Measurements from ENCODE around the gene SAT2.

Gene SAT2

DNA sequence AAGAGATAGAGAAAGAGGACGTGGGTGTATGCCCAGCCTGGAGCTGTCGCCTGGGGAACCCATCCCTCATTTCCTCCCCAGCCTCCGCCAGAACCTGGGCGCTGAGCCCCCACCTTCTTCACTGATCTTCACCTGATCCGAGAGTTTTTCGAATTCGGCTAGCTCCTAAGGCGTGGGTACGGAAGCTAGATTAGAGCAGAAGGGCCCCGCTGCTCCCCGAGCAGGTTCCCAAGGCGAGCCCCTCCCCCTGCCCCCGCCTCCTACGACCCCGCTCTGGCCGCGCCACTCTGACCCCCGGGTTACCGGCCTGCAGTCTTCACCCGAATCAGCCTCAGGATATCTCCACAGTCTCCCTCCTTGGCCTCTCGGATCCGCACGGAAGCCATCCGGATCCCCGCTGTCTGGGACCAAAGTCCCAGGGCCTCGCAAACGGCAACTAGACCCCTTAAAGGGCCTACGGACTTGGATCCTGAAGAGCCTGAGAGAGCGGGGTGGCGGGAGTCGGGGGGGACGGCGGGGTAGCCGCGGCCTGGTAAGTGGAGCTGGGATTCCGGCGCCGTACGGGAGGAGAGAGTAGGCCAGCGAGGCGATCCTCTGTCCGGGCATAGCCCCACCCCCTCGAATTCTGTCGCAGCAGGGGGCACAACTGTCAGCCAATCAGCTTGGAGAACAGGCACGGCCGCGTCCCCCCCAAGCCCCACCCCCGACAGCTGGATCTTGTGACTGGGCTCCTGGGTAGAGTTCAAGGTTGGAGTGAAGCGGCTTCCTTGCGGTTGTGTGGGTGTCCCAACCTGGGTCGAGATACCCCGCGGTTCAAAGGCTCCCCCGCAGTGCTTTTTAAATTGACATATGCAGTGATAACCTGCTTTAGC, at the start of gene SAT2:
Gene SAT2 (minus strand): TSS at position 572 of the 872 bp plus-strand sequence. CDS start 186 bp downstream, at position 386.
- TF ChIP-seq, protein P1, sequence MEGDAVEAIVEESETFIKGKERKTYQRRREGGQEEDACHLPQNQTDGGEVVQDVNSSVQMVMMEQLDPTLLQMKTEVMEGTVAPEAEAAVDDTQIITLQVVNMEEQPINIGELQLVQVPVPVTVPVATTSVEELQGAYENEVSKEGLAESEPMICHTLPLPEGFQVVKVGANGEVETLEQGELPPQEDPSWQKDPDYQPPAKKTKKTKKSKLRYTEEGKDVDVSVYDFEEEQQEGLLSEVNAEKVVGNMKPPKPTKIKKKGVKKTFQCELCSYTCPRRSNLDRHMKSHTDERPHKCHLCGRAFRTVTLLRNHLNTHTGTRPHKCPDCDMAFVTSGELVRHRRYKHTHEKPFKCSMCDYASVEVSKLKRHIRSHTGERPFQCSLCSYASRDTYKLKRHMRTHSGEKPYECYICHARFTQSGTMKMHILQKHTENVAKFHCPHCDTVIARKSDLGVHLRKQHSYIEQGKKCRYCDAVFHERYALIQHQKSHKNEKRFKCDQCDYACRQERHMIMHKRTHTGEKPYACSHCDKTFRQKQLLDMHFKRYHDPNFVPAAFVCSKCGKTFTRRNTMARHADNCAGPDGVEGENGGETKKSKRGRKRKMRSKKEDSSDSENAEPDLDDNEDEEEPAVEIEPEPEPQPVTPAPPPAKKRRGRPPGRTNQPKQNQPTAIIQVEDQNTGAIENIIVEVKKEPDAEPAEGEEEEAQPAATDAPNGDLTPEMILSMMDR (conservative IDR thresholded peaks at IDR 0.05; ENCODE audit: low read depth, low read length), result no peak
- peak; percentile 97 for DNase-seq (ENCODE audit: low read depth)
- H3K4me3 ChIP-seq (ENCODE audit: low read depth, low read length), result peak within 1 kb of the TSS; percentile 89

- no peak overlapping the region for H3K4me3 ChIP-seq (ENCODE audit: low read depth, low read length)
- TF ChIP-seq, protein P1 (conservative IDR thresholded peaks at IDR 0.05; ENCODE audit: low read depth, low read length), result no peak
- peak; percentile 47 for DNase-seq (ENCODE audit: low read depth)
Measured at GRCh38 chr17:7676533-7676932, 48.9 kb upstream of the SAT2 start.

DNA sequence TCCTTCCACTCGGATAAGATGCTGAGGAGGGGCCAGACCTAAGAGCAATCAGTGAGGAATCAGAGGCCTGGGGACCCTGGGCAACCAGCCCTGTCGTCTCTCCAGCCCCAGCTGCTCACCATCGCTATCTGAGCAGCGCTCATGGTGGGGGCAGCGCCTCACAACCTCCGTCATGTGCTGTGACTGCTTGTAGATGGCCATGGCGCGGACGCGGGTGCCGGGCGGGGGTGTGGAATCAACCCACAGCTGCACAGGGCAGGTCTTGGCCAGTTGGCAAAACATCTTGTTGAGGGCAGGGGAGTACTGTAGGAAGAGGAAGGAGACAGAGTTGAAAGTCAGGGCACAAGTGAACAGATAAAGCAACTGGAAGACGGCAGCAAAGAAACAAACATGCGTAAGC, 47.3 kb upstream of the SAT2 start:
- DNase-seq (ENCODE audit: low read depth), result no peak
- no peak overlapping the region for H3K4me3 ChIP-seq (ENCODE audit: low read depth, low read length)
- TF ChIP-seq, protein P1 (conservative IDR thresholded peaks at IDR 0.05; ENCODE audit: low read depth, low read length), result no peak

DNA sequence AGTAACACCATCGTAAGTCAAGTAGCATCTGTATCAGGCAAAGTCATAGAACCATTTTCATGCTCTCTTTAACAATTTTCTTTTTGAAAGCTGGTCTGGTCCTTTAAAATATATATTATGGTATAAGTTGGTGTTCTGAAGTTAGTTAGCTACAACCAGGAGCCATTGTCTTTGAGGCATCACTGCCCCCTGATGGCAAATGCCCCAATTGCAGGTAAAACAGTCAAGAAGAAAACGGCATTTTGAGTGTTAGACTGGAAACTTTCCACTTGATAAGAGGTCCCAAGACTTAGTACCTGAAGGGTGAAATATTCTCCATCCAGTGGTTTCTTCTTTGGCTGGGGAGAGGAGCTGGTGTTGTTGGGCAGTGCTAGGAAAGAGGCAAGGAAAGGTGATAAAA, 45.6 kb upstream of the SAT2 start:
- TF ChIP-seq, protein P1 (conservative IDR thresholded peaks at IDR 0.05; ENCODE audit: low read depth, low read length), result peak; percentile 58

DNA sequence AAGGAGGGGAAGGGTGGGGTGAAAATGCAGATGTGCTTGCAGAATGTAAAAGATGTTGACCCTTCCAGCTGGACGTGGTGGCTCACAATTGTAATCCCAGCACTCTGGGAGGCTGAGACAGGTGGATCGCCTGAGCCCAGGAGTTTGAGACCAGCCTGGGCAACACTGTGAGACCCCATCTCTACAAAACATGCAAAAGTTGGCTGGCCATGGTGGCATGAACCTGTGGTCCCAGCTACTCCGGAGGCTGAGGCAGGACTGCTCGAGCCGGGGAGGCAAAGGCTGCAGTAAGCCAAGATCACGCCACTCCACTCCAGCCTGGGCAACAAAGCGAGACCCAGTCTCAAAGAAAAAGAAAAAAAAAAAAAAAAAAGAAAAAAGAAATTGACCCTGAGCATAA, 40.9 kb upstream of the SAT2 start:
- DNase-seq (ENCODE audit: low read depth), result no peak
- no peak overlapping the region for H3K4me3 ChIP-seq (ENCODE audit: low read depth, low read length)
- TF ChIP-seq, protein P1 (conservative IDR thresholded peaks at IDR 0.05; ENCODE audit: low read depth, low read length), result no peak

More for the DNA sequence above, 45.6 kb upstream of the SAT2 start:
- peak; percentile 26 for DNase-seq (ENCODE audit: low read depth)
- H3K4me3 ChIP-seq (ENCODE audit: low read depth, low read length), result no peak overlapping the region

GRCh38 chr17:7667656-7668406, 40.2 kb upstream of the SAT2 start:
- no peak overlapping the region for H3K4me3 ChIP-seq (ENCODE audit: low read depth, low read length)
- TF ChIP-seq, protein P1 (conservative IDR thresholded peaks at IDR 0.05; ENCODE audit: low read depth, low read length), result no peak
- no peak for DNase-seq (ENCODE audit: low read depth)
